Endothelial cell of umbilical vein (primary cell): Measurements from ENCODE around the gene LRRC52.

Experiments used
- POLR2A ChIP-seq: IDR thresholded peaks from 2 replicates; pipeline ENCODE4 v1.6.1; 2012; ENCODE audit warnings: low read depth, mild to moderate bottlenecking, control low read depth, low read length
- TF ChIP-seq, protein P1 (sequence below), 2 donors: IDR thresholded peaks; 1 replicate in 1 of 2; 2 replicates in 1 of 2; pipeline ENCODE4 v1.5.1; 2011; ENCODE audit warnings: low read length in 2 of 2, mild to moderate bottlenecking in 2 of 2, moderate library complexity in 2 of 2, control low read depth in 1 of 2, inconsistent platforms in 1 of 2, low read depth in 1 of 2; ENCODE audit not compliant: insufficient read depth in 1 of 2; ENCODE audit errors: extremely low read depth in 1 of 2

DNA sequence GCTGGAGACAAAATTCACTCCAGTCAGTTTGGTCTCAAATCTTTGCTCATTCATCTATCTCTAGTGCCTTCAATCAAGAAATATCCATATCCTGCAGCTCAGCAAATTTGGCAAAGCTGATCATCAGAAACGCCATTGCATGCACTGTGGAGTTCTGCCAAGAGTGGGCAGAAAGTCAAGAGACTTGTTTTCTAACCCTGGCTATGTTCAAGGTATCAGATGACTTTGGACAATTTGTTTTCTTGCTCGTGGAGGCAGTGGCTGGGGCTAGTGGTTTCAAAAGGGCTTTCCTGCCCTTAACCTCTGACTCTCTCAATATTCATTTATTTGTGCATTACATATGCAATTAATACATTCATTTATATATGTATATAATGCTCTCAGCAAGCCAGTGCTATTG lies 12.8 kb upstream of the LRRC52 start:
- TF ChIP-seq, protein P1, sequence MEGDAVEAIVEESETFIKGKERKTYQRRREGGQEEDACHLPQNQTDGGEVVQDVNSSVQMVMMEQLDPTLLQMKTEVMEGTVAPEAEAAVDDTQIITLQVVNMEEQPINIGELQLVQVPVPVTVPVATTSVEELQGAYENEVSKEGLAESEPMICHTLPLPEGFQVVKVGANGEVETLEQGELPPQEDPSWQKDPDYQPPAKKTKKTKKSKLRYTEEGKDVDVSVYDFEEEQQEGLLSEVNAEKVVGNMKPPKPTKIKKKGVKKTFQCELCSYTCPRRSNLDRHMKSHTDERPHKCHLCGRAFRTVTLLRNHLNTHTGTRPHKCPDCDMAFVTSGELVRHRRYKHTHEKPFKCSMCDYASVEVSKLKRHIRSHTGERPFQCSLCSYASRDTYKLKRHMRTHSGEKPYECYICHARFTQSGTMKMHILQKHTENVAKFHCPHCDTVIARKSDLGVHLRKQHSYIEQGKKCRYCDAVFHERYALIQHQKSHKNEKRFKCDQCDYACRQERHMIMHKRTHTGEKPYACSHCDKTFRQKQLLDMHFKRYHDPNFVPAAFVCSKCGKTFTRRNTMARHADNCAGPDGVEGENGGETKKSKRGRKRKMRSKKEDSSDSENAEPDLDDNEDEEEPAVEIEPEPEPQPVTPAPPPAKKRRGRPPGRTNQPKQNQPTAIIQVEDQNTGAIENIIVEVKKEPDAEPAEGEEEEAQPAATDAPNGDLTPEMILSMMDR (IDR thresholded peaks at IDR 0.05; ENCODE audit: extremely low read depth in 1 of 2, insufficient read depth in 1 of 2, low read depth in 1 of 2, low read length in 2 of 2): no peak
- no peak for TF ChIP-seq POLR2A
